ENCODE measurements around the gene ZRANB3.

GRCh38 chr2:135218426-135218825 lies 312.6 kb downstream of the ZRANB3 start:
- TF ChIP-seq PAWR (CRISPR knock-in tag; IDR thresholded peaks at IDR 0.05; ENCODE audit: borderline replicate concordance) (no peak), YY1 (IDR thresholded peaks at IDR 0.05; ENCODE audit: insufficient read depth, insufficient replicate concordance, low read depth, low read length) (no peak), CTCF (CRISPR knock-in tag; IDR thresholded peaks at IDR 0.05) (no peak), ZNF441 (CRISPR knock-in tag; IDR thresholded peaks at IDR 0.05; ENCODE audit: borderline replicate concordance) (no peak)

All from HepG2 (cell line).